GM10248 (cell line): Measurements from ENCODE around the gene RALGPS1.

ENCODE experiments used
- CTCF ChIA-PET: fragments of 300-600 bp; sonication (Branson Sonifier 250); formaldehyde crosslinking; extraction: SDS; loops from one replicate; lab custom pipeline; 2021; ENCODE audit warnings: antibody characterized with exemption; lab: Yijun Ruan, JAX
- POLR2A ChIA-PET: fragments of 350-650 bp; sonication (Branson Sonifier 250); formaldehyde crosslinking; extraction: SDS; loops from one replicate; lab custom pipeline; 2020; ENCODE audit warnings: antibody characterized with exemption; lab: Yijun Ruan, JAX
- DNase-seq: peaks from one replicate; pipeline ENCODE4 v3.0.0; 2012; ENCODE audit errors: extremely low spot score
- TF ChIP-seq, protein P1 (sequence below): IDR thresholded peaks from 2 replicates; pipeline ENCODE4 v1.5.1; 2012; ENCODE audit warnings: mild to moderate bottlenecking, low read depth; ENCODE audit errors: extremely low read depth, missing control alignments, control extremely low read depth

Gene RALGPS1

DNA sequence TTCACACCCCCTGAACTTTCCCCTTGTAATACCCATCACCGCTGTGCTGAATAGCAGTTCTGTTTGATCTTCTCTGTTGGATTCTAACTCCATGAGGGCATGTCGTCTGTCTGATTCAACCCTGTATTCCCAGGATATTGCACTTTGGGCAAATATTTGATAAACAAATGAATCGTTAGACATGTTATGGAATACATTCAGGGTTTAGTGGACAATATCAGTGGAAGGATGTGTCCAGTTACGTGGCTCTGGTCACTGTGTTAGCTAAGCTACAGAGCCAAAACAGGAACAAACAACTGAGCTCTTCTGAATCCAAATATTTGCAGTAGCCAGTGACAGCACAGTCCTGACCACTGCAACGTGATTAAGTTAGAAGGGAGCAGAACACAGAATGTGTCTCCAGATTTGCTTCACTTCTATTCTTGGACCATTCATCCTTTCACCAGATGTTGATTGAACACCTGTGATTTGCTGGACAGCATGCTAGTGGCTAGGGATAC, 194.7 kb downstream of the RALGPS1 start:
- POLR2A ChIA-PET: interaction anchor here (0.6 kb wide), 1 partner anchor 121 kb away, joined by 6 read pairs; no protein-coding TSS in a partner anchor
- DNase-seq: no peak
- TF ChIP-seq, protein P1, sequence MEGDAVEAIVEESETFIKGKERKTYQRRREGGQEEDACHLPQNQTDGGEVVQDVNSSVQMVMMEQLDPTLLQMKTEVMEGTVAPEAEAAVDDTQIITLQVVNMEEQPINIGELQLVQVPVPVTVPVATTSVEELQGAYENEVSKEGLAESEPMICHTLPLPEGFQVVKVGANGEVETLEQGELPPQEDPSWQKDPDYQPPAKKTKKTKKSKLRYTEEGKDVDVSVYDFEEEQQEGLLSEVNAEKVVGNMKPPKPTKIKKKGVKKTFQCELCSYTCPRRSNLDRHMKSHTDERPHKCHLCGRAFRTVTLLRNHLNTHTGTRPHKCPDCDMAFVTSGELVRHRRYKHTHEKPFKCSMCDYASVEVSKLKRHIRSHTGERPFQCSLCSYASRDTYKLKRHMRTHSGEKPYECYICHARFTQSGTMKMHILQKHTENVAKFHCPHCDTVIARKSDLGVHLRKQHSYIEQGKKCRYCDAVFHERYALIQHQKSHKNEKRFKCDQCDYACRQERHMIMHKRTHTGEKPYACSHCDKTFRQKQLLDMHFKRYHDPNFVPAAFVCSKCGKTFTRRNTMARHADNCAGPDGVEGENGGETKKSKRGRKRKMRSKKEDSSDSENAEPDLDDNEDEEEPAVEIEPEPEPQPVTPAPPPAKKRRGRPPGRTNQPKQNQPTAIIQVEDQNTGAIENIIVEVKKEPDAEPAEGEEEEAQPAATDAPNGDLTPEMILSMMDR: no peak
- CTCF ChIA-PET: interaction anchor here (0.8 kb wide), 1 partner anchor 188 kb away, joined by 3 read pairs; no protein-coding TSS in a partner anchor

DNA sequence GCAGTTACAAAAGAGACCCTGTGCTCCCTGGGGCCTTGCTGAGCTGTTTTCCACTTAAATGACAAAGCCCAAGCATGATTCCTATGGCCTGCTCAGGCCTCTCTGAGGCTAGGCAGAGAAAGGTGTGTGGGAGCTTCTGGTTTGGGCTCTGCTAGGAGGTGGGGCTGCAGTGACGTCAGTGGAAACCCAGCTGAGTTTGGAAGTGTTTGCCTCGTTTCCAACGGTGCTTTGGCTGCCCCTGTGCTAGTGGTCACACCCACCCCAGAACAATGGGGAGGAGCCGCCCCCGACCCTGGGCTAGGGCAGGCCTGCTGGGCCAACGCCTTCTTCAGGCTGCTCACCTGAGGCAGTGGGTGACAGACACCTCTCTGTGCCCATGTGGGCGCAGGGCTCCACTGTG, 197.5 kb downstream of the RALGPS1 start:
- TF ChIP-seq, protein P1: no peak
- ChIA-PET CTCF (interaction anchor here (0.9 to 1.4 kb wide), 2 partner anchors 11 to 16 kb away, joined by 3 to 5 read pairs; no protein-coding TSS in a partner anchor), POLR2A (no interaction called here)
- DNase-seq: no peak

DNA sequence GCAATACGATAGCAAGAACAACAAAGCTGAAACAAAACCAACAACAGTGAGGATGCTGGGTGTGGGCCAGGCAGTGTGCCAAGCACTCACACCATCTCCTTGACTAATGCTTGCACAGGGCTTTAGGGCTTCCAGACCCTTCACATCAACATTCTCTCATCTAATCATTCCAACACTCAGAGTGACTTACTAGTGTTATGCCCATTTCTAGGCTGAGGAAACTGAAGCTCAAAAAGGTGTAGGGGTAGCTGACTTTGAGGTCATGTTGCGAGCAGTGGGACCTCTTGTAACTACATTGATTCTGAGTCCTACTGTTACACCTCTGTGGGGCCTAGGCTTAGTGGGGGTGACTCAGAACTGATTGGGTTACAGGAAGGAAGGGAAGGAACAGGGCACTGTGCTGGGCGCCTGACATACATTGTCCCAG, 198.2 kb downstream of the RALGPS1 start:
- POLR2A ChIA-PET: no interaction called here
- no peak for DNase-seq
- CTCF ChIA-PET: no interaction called here
- TF ChIP-seq, protein P1: no peak

DNA sequence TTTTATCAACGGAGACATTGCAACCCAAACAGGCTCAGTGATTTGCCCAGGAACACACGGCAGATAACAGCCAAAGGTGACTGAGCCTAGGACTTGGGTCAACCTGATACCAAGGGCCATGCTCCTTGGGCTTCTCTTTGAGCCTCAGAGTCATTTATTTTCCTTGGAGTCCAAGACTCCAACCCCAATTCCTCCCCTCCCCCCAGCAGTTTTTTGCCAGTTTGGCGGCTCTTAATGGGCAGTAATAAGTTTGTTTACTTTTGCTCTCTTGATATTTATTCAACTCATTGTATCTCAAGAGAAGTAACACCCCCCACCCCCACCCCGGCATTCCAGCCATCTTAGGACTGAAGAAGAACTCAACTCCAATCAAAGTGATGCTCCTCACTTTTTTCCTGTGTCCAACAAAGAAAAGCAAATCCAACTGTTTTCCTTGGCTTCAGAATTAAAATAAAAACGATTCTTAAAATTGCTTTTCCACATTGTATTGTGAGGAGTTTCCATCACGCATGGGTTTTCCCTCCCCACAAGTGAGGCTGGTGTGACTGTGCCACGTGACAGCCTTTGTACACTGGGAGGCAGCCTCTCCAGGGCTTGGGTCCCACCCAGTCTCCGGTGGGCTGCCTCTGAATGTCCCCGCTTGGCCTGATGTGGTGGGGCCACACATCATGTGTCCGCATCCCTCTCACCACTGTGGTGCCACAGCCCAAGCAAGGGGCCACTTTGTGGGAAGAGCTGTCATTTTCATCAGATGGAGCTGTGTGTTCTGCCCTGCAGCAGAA, 198.8 kb downstream of the RALGPS1 start:
- ChIA-PET CTCF (no interaction called here), POLR2A (no interaction called here)
- no peak for DNase-seq
- TF ChIP-seq, protein P1: no peak

DNA sequence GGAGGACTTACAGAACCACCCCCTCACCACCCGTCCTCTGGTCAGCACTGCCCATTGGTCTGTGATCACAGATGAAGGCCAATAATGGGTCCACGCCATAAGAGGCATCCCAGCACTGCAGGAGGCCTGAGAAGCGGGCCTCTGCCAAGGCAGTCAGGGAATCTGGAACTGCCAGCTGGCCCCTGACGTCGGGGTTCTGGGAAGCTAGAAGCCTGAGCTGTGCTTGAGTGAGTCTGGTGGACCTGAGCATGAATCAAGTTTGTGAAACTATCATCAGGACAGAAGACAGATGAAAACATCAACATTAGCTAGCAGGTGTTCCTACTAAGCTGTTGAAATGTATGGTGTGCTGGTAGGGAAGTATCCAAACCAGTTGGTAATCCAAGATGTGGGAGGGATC, 200.0 kb downstream of the RALGPS1 start:
- TF ChIP-seq, protein P1: no peak
- ChIA-PET CTCF (interaction anchor here (1.7 kb wide), 1 partner anchor 12 kb away, joined by 5 read pairs; no protein-coding TSS in a partner anchor), POLR2A (no interaction called here)
- no peak for DNase-seq

DNA sequence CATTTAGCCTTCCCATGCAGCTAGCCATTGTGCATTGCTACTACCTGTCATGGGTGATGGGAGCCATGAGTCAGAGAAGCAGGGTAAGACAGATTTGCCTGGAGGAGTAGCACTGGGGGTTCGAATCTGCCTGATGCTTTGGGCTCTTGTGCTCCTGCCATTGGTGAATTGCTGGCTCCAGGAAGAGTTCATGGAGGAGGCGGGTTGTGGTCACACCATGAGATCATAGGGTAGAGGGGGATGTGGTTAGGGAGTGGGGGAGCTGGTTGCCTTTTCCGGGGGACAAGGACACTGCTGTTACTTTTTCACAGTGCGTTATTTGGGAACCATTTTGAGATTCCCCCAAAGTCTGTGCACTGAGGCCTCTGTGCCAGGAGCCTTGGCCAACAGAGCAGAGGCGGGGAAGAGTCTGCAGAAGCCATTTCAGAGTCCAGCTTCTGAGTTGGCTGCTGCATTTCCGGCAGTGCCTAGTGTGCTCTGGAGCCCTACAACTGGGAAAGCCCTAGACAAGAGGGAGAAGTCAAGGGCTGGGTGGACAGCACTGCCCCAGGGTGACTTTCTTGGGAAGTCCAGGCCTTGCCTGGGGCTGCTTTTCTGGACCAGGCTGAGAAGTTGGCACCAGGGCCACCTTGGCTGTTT, 201.6 kb downstream of the RALGPS1 start:
- TF ChIP-seq, protein P1: no peak
- ChIA-PET POLR2A (no interaction called here), CTCF (interaction anchor here (1.1 to 1.9 kb wide), 3 partner anchors 13 to 99 kb away, joined by 3 to 5 read pairs (median 4); no protein-coding TSS in a partner anchor)
- DNase-seq: no peak
